Inferior parietal cortex (tissue), 1 donor: ENCODE results near the gene MRPL27.
"Not testable (repeated sequence)": the region's sequence is repeated elsewhere in the genome, so short reads cannot be mapped to it uniquely, and the experiment has no call there.

Experiments used
- DNase-seq: peaks from one replicate; pipeline ENCODE4 v3.0.0-alpha.2; 2016; ENCODE audit errors: extremely low spot score

Gene MRPL27

DNA sequence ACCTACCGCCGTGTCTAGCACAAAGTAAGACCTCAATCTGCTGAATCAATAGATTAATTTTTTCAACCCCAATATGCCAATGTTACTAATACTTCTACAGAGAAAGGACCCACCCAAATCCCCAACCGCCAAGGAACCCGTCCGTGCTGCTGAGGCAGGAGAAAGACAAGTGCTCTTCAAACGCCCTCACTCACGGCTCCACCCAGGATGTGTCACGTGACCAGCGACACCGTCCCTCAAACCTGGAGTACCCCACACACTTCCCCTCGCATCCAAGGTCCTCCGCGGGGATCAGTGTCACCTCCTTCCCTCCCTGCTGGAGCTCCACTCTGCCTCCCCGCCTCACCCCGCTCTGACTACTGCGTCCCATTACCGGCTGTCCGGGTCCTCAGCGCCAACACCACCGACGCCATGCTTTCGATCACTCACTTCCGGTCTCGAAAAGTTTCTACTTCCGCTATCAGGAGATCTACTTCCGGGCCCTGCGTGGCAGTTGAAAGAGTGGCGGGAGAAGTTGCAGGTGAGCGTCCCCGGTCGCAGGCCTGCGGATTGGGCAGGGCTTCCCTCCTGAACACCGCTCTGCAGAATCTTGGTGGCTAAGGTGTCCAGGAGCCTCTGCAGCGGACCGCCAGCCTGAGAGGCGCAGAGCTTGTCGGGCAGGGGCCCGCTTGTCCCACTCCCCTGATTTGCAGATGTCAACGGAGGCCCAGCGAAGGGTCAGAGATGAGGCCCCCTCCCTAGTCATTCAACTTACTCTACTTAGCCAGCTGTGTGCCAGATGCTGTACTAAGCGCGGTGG lies at the start of gene MRPL27, which contains the start of gene EME1:
MRPL27 (minus strand) TSS at position 427 of the 799 bp plus-strand sequence; CDS start at position 413, 14 bp downstream.
EME1 (plus strand) TSS at position 472 of the 799 bp plus-strand sequence. CDS start 1,980 bp downstream, outside the sequence.
- DNase-seq, result peak; percentile 98

DNA sequence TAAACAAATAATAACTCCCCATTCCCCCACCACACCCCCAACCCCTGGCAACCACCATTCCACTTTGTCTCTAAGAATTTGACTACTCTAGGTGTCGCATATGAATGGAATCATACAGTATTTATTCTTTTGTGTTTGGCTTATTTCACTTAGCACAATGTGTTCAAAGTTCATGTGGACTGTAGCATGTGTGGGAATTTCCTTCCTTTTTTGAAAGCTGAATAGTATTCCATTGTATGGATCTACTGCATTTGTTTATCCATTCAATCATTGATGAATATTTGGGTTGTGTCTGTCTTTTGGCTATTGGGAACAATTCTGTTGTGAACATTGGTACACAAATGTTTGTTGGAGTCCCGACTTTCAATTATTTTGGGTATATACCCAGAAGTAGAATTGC lies 49.8 kb upstream of the MRPL27 start:
- DNase-seq, result no peak

DNA sequence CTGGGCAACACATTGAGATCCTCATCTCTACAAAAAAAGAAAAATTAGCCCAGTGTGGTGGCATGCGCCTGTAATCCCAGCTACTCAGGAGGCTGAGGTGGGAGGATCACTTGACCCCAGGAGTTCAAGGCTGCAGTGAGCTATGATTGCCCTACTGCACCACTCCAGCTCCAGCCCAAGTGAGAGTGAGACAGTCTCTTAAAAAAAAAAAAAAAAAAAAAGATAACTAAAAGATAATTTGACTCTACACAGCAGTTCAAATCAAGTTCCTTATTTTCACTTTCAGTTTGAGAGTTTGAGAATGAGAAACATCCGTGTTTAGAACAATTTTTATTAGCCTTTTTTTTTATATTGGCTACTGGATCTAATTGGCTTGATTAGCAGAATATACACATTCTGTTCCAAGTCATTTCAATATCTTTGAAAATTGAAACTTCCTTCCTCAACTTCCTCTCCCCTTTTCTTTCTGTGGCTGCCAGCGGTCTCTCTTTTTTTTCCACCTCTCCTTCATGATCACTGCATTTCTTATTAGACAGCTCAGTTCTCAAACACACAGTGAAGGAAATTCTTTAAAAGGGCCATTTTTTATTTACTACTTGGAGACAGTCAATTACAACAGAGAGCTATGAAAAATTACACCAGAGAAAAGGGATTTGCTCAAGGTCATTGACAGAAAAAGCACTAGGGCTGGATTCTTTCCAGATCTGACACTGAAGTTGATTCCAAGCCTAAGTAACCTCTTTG lies 48.5 kb upstream of the MRPL27 start:
- no peak for DNase-seq

DNA sequence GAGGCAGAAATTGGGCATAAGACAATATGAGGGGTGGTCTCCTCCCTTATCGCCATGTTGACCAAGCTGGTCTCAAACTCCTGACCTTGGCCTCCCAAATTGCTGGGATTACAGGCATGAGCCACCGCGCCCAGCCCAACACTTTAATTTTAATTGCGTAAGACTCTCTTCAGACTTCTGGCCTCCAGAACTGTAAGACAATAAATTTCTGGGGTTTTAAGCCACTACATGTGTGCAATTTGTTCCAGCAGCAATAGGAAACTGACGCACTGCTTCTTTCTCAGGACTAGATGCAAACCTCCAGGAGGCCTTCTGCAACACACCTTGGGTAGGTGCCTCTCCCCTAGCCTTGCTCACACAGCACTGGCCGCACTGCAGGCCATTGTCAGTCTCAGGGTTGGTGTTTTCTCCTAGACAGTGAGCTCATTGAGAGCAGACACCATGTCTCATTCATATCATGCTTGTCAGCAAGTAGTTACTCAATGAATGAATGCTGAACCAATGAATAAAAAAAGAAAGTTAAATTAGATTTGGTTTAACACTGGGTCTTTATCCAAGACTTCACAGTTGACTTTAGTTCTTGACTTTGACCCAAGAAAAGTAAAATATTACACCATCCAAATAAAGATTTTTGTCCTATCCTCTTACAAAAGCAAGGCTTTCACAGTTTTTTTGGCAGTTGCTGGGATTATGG lies 47.6 kb upstream of the MRPL27 start:
- no peak for DNase-seq

DNA sequence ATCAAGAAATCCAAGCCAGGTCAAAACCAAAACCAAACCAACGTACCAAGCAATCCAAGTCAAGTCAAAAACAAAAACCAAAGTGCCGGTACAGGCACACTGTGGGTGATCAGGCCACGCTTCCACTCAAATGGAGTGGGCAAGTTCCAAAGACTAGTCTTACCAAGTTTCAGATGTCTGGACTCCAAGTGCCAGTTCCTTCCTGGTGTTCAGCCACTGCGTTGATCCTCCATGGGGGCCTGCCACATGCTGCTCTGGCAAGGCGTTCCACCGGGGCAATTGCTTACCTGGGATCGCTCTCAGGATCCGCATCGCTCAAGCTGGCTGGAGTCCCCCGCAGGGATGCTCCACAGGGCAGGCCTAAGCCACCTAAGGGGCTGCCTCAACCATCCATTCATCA lies 46.6 kb upstream of the MRPL27 start:
- DNase-seq, result not testable (repeated sequence)

DNA sequence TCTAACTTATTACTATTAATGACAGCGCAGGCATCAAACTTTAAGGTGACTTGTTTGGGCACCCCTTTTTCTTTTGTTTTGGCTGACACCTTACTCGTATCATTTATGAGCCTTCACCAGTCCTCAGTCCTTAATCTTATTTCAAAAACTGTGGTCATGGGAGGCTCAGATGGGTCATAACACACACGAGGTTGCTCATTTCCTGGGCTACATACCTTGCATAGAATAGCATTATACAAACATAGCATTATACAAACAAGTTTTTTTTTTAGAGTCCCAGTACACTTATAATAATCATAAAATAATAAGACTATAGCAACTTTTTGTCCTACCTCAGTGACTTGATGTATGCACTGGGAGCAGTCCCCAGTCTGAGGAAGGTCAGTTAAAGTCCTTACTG lies 41.8 kb upstream of the MRPL27 start:
- DNase-seq, result no peak

DNA sequence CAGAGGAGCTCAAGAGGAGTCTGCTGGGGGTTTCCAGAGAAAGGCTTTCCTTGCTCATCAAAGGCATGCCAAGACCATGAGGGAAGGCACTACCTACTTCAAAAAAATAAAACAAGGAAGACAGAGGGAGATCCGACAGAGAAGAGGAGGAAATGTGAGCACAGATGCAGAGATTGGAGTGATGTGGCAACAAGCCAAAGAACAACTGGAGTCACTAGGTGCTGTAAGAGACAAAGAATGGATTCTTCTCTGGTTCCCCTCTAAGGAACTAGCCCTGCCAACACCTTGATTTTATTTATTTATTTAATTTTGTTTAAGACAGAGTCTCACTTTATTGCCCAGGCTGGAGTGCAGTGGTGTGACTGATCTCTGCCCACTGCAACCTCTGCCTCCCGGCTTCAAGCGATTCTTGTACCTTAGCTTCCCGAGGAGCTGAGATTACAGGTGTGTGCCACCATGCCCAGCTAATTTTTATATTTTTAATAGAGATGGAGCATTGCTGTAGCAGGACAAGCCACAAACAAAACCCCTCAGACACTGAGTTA lies 39.3 kb upstream of the MRPL27 start:
- DNase-seq, result no peak

DNA sequence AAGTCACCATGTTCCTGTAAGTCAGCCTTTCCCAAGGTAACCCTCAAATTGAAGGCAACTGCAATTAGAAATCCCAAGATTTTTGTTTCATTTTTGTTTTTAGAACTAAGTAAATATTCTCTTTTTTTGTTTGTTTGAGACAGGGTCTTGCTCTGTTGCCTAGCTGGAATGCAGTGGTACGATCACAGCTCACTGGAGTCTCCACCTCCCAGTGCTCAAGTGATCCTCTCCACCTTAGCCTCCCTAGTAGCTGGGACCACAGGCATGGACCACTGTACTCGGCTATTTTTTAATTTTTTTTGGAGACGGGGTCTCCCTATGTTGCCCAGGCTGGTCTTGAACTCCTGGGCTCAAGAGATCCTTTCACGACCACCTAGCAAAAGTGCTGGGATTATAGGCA lies 34.9 kb upstream of the MRPL27 start:
- no peak for DNase-seq

DNA sequence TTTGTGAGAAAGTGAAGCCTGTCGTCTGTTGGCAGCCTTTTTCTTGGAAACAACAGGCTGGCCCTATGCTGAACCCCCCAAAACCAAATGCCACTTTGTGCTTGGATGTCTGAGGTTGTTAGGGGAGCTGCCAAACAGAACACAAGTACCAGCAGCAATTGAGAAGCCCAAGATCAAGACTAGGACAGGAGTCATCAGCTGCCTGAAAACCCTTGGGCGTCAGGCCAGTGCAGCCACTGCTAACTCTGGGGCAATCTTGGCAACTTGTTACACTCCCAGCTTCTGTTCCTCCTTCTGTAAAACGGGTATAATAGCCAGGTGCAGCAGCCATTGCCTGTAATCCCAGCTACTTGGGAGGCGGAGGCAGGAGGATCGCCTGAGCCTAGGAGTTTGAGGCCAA lies 33.6 kb upstream of the MRPL27 start:
- DNase-seq, result no peak

DNA sequence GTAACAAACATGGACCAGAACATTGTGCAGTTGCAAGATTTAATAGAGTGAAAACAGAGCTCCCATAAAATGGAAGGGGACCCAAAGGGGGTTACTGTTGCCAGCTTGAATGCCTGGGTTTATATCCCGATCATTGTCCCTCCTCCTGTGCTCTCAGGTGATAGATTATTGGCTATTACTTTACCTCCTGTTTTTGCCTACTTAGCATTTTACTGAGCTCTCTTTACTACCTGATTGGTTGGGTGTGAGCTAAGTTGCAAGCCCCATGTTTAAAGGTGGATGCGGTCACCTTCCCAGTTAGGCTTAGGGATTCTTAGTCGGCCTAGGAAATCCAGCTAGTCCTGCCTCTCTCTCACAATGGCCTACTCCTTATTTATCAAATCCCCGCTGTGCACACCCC lies 32.4 kb upstream of the MRPL27 start:
- not testable (repeated sequence) for DNase-seq

DNA sequence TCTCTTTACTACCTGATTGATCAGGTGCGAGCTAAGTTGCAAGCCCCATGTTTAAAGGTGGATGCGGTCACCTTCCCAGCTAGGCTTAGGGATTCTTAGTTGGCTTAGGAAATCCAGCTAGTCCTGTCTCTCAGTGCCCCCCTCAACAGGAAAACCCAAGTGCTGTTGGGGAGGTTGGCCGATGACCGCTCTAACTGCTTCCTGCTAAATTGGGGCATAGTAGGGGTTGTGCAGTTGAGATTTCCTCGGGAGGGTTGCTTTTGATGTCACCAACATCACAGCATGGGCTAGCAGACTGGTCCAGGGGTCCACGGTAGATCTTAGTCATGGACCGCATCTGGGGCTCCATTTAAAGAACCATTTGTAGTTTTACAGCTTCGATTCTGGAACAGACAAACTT lies 26.6 kb upstream of the MRPL27 start:
- DNase-seq, result not testable (repeated sequence)

DNA sequence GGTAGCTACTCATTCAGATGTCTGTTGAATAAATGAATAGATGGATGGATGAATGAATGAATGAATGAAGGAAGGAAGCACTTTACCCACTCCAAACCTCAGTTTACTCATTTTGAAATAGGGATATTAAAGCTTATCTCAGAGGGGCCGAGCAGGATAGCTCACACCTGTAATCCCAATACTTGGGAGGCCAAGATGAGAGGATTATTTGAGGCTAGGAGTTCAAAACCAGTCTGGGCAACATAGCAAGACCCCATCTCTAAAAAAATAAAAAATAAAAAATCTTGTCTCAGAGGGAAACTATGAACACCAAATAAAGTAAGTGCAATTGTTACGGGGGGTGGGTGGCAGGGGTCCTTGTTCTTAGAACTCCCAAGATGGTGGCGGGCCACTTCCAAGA lies 25.7 kb upstream of the MRPL27 start:
- DNase-seq, result not testable (repeated sequence)

DNA sequence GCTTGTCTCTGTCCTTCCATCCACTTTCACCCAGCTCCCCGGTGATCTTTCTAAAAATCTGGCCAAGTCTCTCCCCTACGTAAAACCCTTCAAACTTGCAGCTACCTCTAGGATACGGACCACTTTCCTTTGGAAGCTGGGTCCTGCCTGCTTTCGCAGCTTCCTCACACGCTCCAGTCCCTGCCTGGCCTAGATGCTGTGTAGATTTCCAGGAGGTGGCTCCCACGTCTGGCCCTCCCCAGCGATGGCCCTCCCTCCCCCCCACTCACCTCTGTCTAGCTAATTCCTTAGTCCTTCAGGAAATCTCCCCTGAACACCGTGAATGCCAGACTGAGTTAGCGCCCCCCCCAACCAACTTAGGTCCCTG lies 24.9 kb upstream of the MRPL27 start:
- no peak for DNase-seq

DNA sequence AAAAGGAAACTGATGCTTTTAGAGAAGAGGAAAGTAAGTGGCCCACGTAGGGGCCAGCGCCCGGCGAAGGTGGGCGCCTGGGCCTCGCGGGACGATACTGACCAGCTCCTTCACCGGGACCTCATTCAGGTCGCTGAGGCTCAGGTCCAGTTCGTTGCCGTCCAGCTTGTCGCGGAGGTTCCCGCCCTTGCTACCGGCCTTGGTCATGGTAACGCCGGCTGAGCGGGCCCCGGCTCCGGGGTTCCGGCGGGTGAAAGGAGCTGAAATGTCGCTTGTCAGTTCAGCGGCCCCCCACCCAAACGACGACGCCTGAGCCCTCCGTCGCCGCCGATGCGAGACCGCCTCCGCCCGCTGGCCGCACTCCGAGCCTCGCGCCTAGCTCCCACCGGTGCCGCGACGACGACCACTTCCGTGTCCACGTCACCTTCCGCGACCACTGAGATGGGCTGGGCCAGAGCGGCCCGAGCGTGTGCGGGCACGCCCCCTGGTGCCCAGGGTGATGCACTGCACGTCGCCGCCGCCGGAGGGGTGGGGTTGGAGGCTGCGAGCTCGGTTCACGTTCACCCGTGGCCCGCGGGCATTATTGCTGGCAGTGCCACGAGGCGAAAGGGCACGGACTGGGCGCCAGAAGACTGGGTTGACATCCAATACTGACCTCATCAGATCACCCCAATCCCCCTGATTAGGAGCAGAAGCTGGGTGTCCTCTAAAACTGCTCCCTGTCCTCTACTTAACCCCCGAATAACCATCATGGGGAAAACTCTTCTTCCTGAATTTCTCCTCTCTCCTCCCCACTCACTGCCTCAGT lies 24.3 kb upstream of the MRPL27 start, which contains the start of gene LRRC59:
LRRC59 (minus strand) TSS at position 413 of the 808 bp plus-strand sequence; CDS start at position 207, 206 bp downstream.
- peak; percentile 79 for DNase-seq

DNA sequence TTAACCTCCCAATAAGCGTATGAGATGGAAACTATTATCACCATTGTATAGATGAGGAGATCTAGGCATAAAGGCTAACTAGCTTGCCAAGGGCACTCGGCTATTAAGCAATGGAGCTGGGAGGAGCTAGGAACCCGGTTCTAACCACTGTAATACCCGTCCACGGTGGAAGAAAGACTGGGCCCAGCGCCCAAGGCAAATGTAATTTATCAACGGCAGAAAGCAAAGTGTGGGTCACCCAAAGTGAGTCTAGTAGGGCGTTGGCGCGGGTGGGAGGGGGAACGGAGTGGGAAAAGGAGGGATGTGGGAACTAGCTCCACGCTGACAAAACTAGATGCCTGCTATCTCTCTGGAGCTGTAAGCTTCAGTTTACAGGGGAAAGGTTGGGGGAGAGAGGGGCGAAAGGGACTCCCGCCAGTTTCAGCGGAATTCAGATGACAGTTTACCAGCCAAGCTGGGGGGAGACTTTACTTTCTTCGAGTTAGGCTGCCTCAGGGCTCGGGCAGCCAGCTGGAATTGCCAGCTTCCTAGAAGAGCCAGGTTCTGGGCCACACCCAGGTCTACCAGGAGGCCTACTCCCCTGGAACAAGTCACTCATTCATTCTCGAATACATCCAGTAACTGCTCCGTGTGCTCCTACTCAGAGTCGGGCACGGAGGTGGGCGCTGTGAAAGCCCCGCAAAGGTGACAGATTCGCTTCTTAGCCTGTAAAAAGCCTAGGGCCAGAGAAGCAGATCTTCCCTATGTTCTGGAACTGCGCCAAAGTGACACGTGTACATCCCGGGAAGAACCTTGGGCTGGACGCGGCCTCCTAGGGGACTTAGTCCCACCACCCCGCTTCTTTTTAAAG lies 23.5 kb upstream of the MRPL27 start:
- DNase-seq, result peak; percentile 14

DNA sequence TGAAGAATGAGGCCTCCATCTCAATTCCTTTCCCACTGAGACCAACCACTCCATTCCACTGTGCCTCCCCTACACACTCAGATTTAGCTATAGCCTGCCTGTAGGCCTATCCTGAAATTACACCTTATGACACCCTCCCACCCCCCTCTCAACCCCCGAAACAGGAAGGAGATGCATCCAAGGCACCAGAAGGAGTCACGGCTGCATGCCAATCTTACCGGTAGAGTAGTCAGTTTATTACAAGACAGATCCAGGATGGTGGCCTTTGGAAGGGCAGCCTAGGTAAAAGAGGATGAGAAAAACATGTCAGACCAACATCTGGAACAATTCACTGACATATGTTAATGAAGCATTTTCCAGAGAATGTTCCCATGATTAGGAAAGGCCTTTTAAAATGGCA lies 21.7 kb upstream of the MRPL27 start:
- DNase-seq, result no peak

DNA sequence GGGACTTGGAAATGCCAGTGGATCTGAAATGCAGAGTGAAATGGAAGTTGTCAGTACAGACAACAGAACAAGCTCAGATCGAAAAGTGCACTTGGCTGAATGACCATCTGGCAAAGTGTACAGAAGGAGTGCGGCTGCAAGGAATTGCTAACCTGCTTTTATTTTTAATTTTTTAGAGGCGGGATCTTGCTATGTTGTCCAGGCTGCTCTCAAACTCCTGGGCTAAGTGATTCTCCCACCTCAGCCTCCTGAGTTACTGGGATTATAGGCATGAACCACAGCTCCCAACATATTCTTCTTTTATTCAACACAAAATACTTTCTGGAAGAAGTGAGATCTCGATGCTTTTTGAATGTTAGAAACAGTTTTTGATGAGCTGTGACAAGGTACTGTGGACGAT lies 20.7 kb upstream of the MRPL27 start:
- DNase-seq, result no peak

DNA sequence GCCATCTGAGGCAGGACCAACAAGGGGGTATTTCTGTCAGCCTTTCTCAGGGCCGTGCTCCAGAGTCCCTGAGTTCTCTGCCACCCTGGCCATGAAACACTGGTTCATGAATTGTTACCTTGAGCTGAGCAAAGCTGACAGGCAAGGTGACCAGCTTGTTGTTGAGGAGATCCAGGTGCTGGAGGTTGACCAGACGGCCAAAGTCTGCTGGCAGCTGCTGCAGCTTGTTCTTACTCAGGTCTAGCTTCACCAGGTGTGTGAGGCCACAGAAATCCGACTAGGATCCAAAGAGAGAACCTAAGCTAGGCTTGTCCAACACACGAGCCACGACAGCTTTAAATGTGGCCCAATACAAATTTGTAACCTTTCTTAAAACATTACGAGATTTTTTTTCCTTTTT lies 19.6 kb upstream of the MRPL27 start:
- DNase-seq, result no peak

DNA sequence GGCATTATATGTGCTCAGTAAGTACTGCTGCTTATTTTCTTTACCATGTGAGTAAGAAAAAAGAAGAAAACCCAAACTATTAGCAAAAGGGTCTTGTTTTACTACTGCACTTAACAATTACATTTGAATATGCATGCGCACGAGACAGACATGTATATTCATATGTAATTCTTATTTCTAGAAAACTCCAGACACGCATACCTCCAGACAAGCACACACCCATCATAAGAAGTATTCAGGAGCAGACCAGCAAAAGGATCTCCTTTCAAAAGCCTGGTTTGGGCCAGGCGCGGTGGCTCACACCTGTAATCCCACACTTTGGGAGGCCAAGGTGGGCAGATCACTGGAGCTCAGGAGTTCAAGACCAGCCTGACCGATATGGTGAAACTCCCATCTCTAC lies 16.6 kb upstream of the MRPL27 start:
- DNase-seq, result no peak

DNA sequence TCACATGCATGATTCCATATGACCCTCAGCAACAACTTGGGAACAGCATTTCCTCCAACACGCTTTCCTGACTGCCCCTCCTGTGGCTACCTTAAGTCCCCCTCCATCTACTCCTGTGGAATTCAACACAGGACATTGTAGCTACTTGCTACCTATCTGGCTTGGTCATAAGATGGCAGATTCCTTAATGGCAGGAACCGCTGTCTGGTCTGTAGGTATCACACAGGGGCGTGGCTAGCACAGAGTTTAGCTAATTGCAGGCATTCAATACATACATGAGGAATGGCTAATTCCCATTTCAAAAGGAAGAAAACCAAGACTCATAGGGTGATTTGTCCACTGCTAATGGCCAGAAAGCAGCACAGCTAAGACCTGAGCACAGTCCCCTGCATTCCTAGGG lies 15.7 kb upstream of the MRPL27 start:
- DNase-seq, result no peak
